MM.1S (cell line): ENCODE results near the gene FCHSD1.

Experiments
- EZH2 ChIP-seq: fragments of 300-600 bp; sonication (generic); optimal IDR thresholded peaks from 2 replicates; pipeline ENCODE3; 2017; ENCODE audit warnings: low read depth, mild to moderate bottlenecking, antibody characterized with exemption, low read length, mixed read lengths
- EZH2phosphoT487 ChIP-seq: fragments of 300-600 bp; sonication (generic); IDR thresholded peaks from 2 replicates; pipeline ENCODE4 v1.6.1; 2018; ENCODE audit warnings: antibody characterized with exemption, low read length
- TF ChIP-seq, protein P1 (sequence below): fragments of 300-600 bp; sonication (generic); IDR thresholded peaks from 2 replicates; pipeline ENCODE4 v1.5.1; 2016; ENCODE audit warnings: antibody characterized with exemption, low read length, mixed read lengths

DNA sequence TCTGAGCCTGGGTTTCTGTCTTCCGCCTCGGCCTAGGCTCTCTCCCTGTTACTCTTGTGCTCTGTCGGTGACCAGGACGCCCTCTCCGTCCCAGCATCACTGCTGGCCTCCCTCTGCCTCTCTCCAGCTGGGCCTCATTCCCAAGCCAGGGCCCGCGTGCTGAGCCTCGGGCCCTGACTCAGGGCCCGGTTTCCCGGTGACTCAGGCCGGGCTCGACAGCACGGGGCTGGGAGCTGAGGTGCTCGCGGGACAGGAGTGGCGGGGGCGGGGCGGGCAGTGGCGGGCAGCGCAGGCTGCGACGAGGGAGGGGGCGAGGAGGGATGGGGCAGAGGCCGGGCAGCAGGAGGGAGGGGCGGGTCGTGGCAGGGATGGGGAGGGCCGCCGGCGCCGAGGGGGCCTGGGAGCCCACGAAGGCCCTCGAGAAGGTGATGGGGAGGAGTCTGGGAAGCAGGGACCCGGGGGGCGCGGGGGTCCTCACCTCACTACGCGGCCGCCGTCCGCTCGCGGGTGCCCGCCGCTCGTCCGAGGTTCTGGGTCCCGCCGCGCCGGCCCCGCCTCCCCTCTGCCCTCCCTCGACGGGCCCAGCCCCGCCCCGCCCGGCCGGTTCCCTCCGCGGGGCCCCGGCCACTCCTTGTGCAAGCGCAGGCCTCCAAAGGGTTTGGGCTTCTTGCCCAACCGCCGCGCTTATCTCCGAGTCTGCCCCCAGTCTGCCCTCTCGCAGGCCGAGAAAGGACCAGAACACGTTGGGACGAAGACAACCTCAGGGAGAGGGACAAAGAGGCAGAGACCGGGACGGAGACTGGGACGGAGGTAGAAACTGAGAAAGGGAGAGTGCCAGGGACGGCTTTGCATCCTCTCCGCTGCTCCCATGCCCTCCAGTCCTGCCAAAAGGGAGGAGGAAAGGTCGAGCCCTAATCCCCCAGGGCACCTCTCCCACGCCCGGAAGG is 30.8 kb upstream of the FCHSD1 start, which contains the start of gene ARAP3:
- TF ChIP-seq, protein P1, sequence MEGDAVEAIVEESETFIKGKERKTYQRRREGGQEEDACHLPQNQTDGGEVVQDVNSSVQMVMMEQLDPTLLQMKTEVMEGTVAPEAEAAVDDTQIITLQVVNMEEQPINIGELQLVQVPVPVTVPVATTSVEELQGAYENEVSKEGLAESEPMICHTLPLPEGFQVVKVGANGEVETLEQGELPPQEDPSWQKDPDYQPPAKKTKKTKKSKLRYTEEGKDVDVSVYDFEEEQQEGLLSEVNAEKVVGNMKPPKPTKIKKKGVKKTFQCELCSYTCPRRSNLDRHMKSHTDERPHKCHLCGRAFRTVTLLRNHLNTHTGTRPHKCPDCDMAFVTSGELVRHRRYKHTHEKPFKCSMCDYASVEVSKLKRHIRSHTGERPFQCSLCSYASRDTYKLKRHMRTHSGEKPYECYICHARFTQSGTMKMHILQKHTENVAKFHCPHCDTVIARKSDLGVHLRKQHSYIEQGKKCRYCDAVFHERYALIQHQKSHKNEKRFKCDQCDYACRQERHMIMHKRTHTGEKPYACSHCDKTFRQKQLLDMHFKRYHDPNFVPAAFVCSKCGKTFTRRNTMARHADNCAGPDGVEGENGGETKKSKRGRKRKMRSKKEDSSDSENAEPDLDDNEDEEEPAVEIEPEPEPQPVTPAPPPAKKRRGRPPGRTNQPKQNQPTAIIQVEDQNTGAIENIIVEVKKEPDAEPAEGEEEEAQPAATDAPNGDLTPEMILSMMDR: no peak
- TF ChIP-seq EZH2 (no peak), EZH2phosphoT487 (no peak)
